Bronchial epithelial cell (primary cell): ENCODE results near the gene REEP1. TPM values are rescaled to one million over a fixed set of nuclear protein-coding genes. Genes with fewer than 3 reads are reported as not detected.
A peak's percentile ranks its signal among the peaks of the same experiment; 100 is the strongest.

Source experiments
- DNase-seq: peaks from one replicate; pipeline ENCODE4 v3.0.0-alpha.2; 2010; ENCODE audit warnings: low read depth
- FAIRE-seq: peaks from 2 replicates; lab custom pipeline; 2011; peaks lifted over from hg19 to GRCh38; lab: Jason Lieb, UNC
- H3K27me3 ChIP-seq: 2 replicates; pipeline ENCODE4 v1.5.1; 2011; ENCODE audit warnings: low read length; ENCODE audit not compliant: control insufficient read depth, insufficient read depth
- H3K36me3 ChIP-seq: 2 replicates; pipeline ENCODE4 v1.5.1; 2011; ENCODE audit warnings: low read length; ENCODE audit not compliant: control insufficient read depth, insufficient read depth
- H3K4me3 ChIP-seq: 2 replicates; pipeline ENCODE4 v1.5.1; 2011; ENCODE audit warnings: mild to moderate bottlenecking, low read depth, low read length, control low read depth
- CTCF ChIP-seq: IDR thresholded peaks from 2 replicates; pipeline ENCODE4 v1.5.1; 2011; ENCODE audit warnings: mild to moderate bottlenecking, moderate library complexity, low read length, control low read depth, inconsistent platforms; ENCODE audit not compliant: insufficient read depth, severe bottlenecking
- total RNA-seq: library from RNA; depleted of rRNA; stranded (reverse); fragments of >200 nt; gene quantifications from 2 replicates; pipeline ENCODE4 v1.2.1, GENCODE V29; 2014

The REEP1 gene
- total RNA-seq, 1 donor from 2014 or later, result under 0.01 TPM

DNA sequence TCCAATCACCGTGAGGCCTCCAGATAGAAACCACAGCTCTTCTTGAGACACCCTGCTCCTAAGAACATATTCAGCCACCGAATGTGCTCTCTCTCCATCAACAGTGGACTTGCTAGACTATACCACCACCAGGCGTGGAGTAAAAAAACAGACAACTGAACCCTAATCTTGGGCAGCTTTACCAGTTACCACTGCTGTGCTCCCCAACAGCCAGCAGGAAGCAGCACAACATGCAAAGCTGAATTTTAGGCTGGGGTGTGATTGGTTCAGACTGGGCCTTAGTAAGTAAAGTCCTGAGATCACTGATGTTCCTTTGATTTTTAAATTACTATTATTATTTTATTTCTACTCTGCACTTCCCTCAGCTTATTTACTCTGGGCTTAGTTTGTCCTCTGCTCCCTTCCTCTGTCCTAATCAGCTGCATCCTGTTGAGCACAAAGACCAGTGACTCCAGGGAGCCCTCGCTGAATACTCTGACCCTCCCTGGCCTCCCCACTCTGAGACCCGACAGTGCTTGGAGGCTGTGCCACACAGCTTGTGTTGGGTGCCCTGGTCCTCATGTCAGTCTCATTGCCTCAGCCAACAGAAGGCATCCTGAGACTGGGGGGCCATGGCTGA is 116.3 kb downstream of the REEP1 start:
- no peaks in the 10 kb centered on the region for H3K36me3 ChIP-seq
- no peak overlapping the region for H3K4me3 ChIP-seq
- FAIRE-seq (no peak), DNase-seq (peak; percentile 34)
- TF ChIP-seq CTCF, result peak; percentile 74
- no peaks in the 10 kb centered on the region for H3K27me3 ChIP-seq

DNA sequence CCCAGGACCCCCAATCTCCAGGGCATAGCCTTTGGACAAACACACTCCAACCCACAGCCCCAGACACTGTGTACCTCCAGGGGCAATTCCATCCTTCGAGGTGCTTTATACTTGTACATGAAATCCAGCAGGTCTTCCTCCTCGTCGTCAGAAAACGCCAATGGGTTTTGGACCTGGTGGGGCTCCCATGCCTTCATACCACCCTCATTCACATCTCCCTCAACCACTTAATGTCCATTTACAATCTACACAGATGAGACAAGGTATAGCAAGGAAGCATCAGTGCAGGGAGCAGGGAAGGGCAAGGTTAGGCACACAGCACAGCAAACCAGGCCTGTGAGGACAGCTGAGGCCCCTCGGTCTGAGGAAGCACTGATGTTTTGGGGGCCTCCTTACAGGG is 117.5 kb downstream of the REEP1 start:
- DNase-seq, result no peak
- FAIRE-seq, result no peak
- Histone ChIP-seq H3K4me3 (no peak overlapping the region), H3K27me3 (no peaks in the 10 kb centered on the region), H3K36me3 (no peaks in the 10 kb centered on the region)
- no peak for TF ChIP-seq CTCF

DNA sequence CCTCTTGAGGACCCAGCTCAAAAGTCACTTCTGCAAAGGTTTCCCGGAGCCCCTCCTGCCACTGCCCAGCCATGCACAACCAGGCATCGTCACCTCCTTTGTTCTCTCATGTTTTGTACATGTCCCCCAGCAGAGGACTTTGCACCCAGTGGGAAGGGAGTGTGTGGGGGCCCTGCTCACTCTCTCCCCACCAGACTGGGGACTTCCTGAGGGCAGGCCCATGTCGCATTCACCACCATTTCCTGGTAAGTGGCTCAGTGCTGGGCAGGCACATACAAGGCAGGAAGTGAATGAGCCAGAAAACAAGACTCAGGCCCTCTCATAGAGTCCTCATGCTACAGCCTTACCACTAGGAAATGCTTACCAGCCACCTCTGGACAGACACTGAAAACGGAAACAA is 119.3 kb downstream of the REEP1 start:
- no peak overlapping the region for H3K4me3 ChIP-seq
- FAIRE-seq (no peak), DNase-seq (no peak)
- H3K27me3 ChIP-seq, result no peaks in the 10 kb centered on the region
- peaks cover 1% of the 10 kb centered on the region for H3K36me3 ChIP-seq
- no peak for TF ChIP-seq CTCF

DNA sequence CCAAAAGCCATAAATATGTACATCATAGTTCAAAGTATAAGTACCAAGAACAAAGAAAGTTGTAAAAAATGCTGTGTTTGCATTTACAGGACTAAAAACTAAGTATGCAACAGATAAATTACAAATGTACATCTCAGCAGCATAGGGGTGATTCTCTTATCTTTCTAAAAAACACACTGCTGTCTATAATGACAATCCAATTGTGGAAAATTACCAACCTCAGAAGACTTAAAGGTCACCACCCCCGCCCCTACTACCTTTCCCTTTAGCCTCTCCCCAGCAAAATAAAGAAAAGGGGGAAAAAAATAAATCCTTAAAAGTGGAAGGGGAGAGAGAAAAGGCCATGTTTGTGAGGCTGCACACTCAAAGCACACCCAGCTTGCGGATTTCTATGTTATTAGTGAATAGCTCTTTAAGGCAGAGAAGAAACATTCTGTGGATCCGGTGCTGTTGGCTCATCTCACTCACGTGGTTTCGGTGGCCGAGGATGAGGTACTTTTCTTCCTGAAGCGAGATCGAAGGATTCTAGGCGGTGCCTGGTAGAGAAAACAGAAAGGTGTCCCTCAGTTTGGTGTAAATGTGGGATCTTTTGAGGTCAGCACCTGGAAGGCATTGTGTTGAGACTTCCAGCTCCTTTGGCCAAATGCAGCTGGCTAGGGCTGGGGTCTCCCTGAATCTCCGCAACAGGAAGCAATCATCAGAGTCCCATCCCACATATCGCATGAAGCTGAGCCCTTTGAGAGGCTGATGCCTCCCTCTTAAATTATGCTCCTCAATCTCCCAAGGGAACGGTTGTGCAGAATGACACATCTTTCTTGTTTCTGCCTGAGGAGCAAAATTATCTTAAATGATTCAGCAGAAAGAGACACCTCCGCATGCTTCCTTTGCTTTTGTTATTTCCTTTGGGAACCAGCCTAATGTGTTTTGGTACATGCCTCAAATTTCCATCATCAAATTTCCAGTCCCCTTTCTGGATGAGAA is 120.6 kb downstream of the REEP1 start:
- Histone ChIP-seq H3K36me3 (peaks cover 4% of the 10 kb centered on the region), H3K27me3 (no peaks in the 10 kb centered on the region), H3K4me3 (no peak overlapping the region)
- no peak for FAIRE-seq
- no peak for TF ChIP-seq CTCF
- peak; percentile 25 for DNase-seq

GRCh38 chr2:86214503-86214832 is 123.0 kb downstream of the REEP1 start:
- Histone ChIP-seq H3K36me3 (peaks cover 7% of the 10 kb centered on the region), H3K4me3 (no peak overlapping the region), H3K27me3 (no peaks in the 10 kb centered on the region)
- FAIRE-seq (no peak), DNase-seq (no peak)
- TF ChIP-seq CTCF, result no peak
